HepG2 (cell line): Measurements from ENCODE around the gene RPTOR.

Experiments used
- GABPA ChIP-seq, 2 experiments: IDR thresholded peaks; 2 replicates each; pipeline ENCODE4 v1.6.1; 2011 to 2016; ENCODE audit warnings: low read depth in 2 of 2, low read length in 1 of 2, missing biosample characterization in 1 of 2, missing genetic modification characterization in 1 of 2
- TAF1 ChIP-seq: sonication (generic); formaldehyde crosslinking; IDR thresholded peaks from 2 replicates; pipeline ENCODE4 v1.4.0; 2020; ENCODE audit warnings: missing genetic modification reagents
- ZFP91 ChIP-seq: sonication (generic); formaldehyde crosslinking; IDR thresholded peaks from 2 replicates; pipeline ENCODE4 v1.9.0; 2022; ENCODE audit warnings: missing genetic modification reagents, mild to moderate bottlenecking, borderline replicate concordance
- ZNF124 ChIP-seq: sonication (generic); formaldehyde crosslinking; IDR thresholded peaks from 2 replicates; pipeline ENCODE4 v1.4.0; 2020; ENCODE audit warnings: missing genetic modification reagents
- ZNF724P ChIP-seq: sonication (generic); formaldehyde crosslinking; IDR thresholded peaks from 2 replicates; pipeline ENCODE4 v1.8.0; 2022; ENCODE audit warnings: missing genetic modification reagents, borderline replicate concordance

- TF ChIP-seq GABPA (IDR thresholded peaks at IDR 0.05; ENCODE audit: low read depth, low read length) (no peak), GABPA (CRISPR knock-in tag; IDR thresholded peaks at IDR 0.05; ENCODE audit: low read depth) (no peak), ZNF724P (CRISPR knock-in tag) (no peak), ZFP91 (CRISPR knock-in tag) (no peak), TAF1 (no peak), ZNF124 (CRISPR knock-in tag) (no peak)
These were observed 106.3 kb downstream of the RPTOR start for GRCh38 chr17:80650751-80651518.
